CD4-positive, alpha-beta T cell treated with Interleukin-6 for 4 hours (primary cell): ENCODE results near the gene GRAP2.

ENCODE experiments used
- DNase-seq: peaks from one replicate; pipeline ENCODE4 v3.0.0-alpha.2; 2020; ENCODE audit warnings: mixed read lengths

The GRAP2 gene

GRCh38 chr22:40021401-40022000, 120.6 kb downstream of the GRAP2 start:
- DNase-seq: no peak

GRCh38 chr22:40022536-40023240, 121.8 kb downstream of the GRAP2 start:
- no peak for DNase-seq
